RWPE2 (cell line): ENCODE results near the gene SH3PXD2B.
"Not testable (repeated sequence)": the region's sequence is repeated elsewhere in the genome, so short reads cannot be mapped to it uniquely, and the experiment has no call there.

Source experiments
- ATAC-seq: fragments of 200-7000 bp; cut with Tn5 transposase; 3 replicates; pipeline ENCODE4 v1.9.1; 2021; ENCODE audit warnings: low read depth
- DNase-seq: peaks from one replicate; pipeline ENCODE4 v3.0.0-alpha.2; 2020; ENCODE audit warnings: low spot score
- H3K27ac ChIP-seq: fragments of 450-650 bp; 2 replicates; pipeline ENCODE4 v1.5.1; 2017; ENCODE audit warnings: mild to moderate bottlenecking; ENCODE audit not compliant: poor library complexity, severe bottlenecking
- H3K27me3 ChIP-seq: fragments of 250-450 bp; sonication (Bioruptor Pico); 2 replicates; pipeline ENCODE4 v1.5.1; 2021; ENCODE audit warnings: mild to moderate bottlenecking, moderate library complexity; ENCODE audit not compliant: insufficient read depth, poor library complexity, severe bottlenecking
- H3K36me3 ChIP-seq: fragments of 250-450 bp; sonication (Bioruptor Pico); 2 replicates; pipeline ENCODE4 v1.5.1; 2020; ENCODE audit warnings: low read depth, mild to moderate bottlenecking, moderate library complexity
- H3K4me1 ChIP-seq: fragments of 250-450 bp; sonication (Bioruptor Pico); 2 replicates; pipeline ENCODE4 v1.5.1; 2021; ENCODE audit warnings: mild to moderate bottlenecking, moderate library complexity; ENCODE audit not compliant: insufficient read depth, poor library complexity, severe bottlenecking
- H3K4me3 ChIP-seq: fragments of 250-450 bp; sonication (Bioruptor Pico); 2 replicates; pipeline ENCODE4 v1.5.1; 2021; ENCODE audit warnings: mild to moderate bottlenecking, moderate library complexity; ENCODE audit not compliant: severe bottlenecking
- H3K9me3 ChIP-seq: fragments of 250-450 bp; sonication (Bioruptor Pico); 2 replicates; pipeline ENCODE4 v1.5.1; 2021; ENCODE audit warnings: mild to moderate bottlenecking, moderate library complexity; ENCODE audit not compliant: severe bottlenecking
- CTCF ChIP-seq: fragments of 450-650 bp; IDR thresholded peaks from one replicate; pipeline ENCODE4 v1.5.1; 2017; ENCODE audit warnings: mild to moderate bottlenecking, moderate library complexity; ENCODE audit not compliant: poor library complexity, severe bottlenecking

The SH3PXD2B gene

GRCh38 chr5:172294831-172295230 is 159.5 kb downstream of the SH3PXD2B start:
- ATAC-seq (no peak), DNase-seq (no peak)
- Histone ChIP-seq H3K9me3 (no peaks in the 10 kb centered on the region), H3K27me3 (no peaks in the 10 kb centered on the region), H3K27ac (no peak overlapping the region), H3K36me3 (no peaks in the 10 kb centered on the region), H3K4me3 (no peak overlapping the region), H3K4me1 (no peaks in the 10 kb centered on the region)
- TF ChIP-seq CTCF = no peak

- Histone ChIP-seq H3K4me1 (no peaks in the 10 kb centered on the region), H3K27me3 (no peaks in the 10 kb centered on the region), H3K9me3 (no peaks in the 10 kb centered on the region), H3K27ac (no peak overlapping the region), H3K4me3 (no peak overlapping the region), H3K36me3 (no peaks in the 10 kb centered on the region)
- ATAC-seq = no peak
- TF ChIP-seq CTCF = peak; percentile 86
- DNase-seq = no peak
Measured at GRCh38 chr5:172293745-172294342, 160.5 kb downstream of the SH3PXD2B start.

GRCh38 chr5:172293054-172293744 is 161.1 kb downstream of the SH3PXD2B start:
- TF ChIP-seq CTCF = peak; percentile 99
- ATAC-seq (peak; percentile 98), DNase-seq (no peak)
- Histone ChIP-seq H3K27me3 (no peaks in the 10 kb centered on the region), H3K27ac (no peak overlapping the region), H3K9me3 (no peaks in the 10 kb centered on the region), H3K4me1 (no peaks in the 10 kb centered on the region), H3K4me3 (no peak overlapping the region), H3K36me3 (no peaks in the 10 kb centered on the region)

- not testable (repeated sequence) for DNase-seq, H3K9me3 ChIP-seq, H3K27me3 ChIP-seq, H3K36me3 ChIP-seq, H3K27ac ChIP-seq, H3K4me1 ChIP-seq, ATAC-seq, H3K4me3 ChIP-seq
Measured at GRCh38 chr5:172291837-172292236, 162.5 kb downstream of the SH3PXD2B start.

- no peak for ATAC-seq
- TF ChIP-seq CTCF = no peak
- Histone ChIP-seq H3K4me1 (no peaks in the 10 kb centered on the region), H3K4me3 (no peak overlapping the region), H3K36me3 (no peaks in the 10 kb centered on the region), H3K27me3 (no peaks in the 10 kb centered on the region), H3K9me3 (no peaks in the 10 kb centered on the region), H3K27ac (no peak overlapping the region)
- DNase-seq = no peak
Measured at GRCh38 chr5:172288465-172288864, 165.9 kb downstream of the SH3PXD2B start.

- DNase-seq, H3K27ac ChIP-seq, H3K4me3 ChIP-seq, H3K36me3 ChIP-seq, H3K9me3 ChIP-seq, H3K4me1 ChIP-seq, ATAC-seq, H3K27me3 ChIP-seq: not testable (repeated sequence)
Measured at GRCh38 chr5:172287140-172287539, 167.2 kb downstream of the SH3PXD2B start.
